Measurements from ENCODE around the gene VCX2. TPM values are rescaled to one million over a fixed set of nuclear protein-coding genes. Genes with fewer than 3 reads are reported as not detected.
"Not testable (repeated sequence)": the region's sequence is repeated elsewhere in the genome, so short reads cannot be mapped to it uniquely, and the experiment has no call there.

Gene VCX2
- total and polyA plus RNA-seq, 3 donors from 2014 or later = 13.9 to 57.7 (median 32.2) TPM

DNA sequence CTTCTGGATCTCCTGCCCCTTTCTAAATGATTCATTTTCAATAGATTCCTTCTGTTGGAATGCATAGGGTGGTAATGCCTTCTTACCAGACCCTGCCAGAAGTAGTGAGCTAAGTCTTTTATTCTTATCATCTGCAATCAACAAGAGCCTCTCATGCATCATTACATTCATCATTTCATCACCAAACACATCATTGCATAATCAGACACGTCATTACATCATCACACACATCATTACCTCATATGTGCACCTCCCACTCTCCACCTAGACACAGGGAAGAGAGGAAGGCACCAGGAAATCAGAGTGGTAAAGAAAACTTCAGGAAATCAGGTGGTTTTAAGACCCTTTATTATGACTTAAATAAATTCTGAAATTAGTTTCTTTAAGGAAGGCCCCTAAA is 45.0 kb downstream of the VCX2 start:
- no peak overlapping the region for H3K27ac ChIP-seq
- H3K4me1 ChIP-seq = no peaks in the 10 kb centered on the region
- no peaks in the 10 kb centered on the region for H3K36me3 ChIP-seq (ENCODE audit: low read depth, missing control alignments)
- H3K9me3 ChIP-seq = no peaks in the 10 kb centered on the region
- H3K27me3 ChIP-seq = no peaks in the 10 kb centered on the region
- intact Hi-C loops (cut with DNase I; ENCODE audit: low total_unique reads) = no loop called here
- H3K4me3 ChIP-seq = no peak overlapping the region
- 89 to 100% methylated on average over 1 of the region's 1 CpG for WGBS, 2 donors
- DNase-seq = no peak
- TF ChIP-seq POLR2A (IDR thresholded peaks at IDR 0.05) = no peak
- TF ChIP-seq, protein P1, sequence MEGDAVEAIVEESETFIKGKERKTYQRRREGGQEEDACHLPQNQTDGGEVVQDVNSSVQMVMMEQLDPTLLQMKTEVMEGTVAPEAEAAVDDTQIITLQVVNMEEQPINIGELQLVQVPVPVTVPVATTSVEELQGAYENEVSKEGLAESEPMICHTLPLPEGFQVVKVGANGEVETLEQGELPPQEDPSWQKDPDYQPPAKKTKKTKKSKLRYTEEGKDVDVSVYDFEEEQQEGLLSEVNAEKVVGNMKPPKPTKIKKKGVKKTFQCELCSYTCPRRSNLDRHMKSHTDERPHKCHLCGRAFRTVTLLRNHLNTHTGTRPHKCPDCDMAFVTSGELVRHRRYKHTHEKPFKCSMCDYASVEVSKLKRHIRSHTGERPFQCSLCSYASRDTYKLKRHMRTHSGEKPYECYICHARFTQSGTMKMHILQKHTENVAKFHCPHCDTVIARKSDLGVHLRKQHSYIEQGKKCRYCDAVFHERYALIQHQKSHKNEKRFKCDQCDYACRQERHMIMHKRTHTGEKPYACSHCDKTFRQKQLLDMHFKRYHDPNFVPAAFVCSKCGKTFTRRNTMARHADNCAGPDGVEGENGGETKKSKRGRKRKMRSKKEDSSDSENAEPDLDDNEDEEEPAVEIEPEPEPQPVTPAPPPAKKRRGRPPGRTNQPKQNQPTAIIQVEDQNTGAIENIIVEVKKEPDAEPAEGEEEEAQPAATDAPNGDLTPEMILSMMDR (IDR thresholded peaks at IDR 0.05) = no peak

DNA sequence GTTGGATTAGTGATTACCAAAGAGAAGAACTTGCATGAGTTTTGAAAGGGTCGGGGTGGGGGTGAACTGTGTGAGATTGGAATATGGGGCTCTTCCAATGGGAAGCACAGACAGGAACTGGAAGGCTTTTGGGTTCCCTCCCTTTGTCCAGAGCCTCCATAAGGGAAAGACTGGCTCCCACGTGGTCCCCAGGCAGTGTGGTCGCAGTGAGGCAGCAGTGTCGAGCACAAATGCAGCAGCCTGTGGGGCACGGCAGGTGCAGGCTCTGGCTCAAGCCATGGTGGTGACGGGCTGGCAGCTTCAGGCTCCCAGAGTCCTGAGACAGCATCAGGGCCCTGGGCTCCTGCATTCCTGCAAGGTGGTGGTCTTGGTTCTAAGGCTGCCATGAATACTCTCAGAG is 45.5 kb downstream of the VCX2 start:
- H3K4me3 ChIP-seq = no peak overlapping the region
- no peaks in the 10 kb centered on the region for H3K27me3 ChIP-seq
- no peaks in the 10 kb centered on the region for H3K9me3 ChIP-seq
- 80 to 92% methylated on average over 3 to 6 of the region's 6 CpGs for WGBS, 2 donors
- TF ChIP-seq POLR2A (IDR thresholded peaks at IDR 0.05) = no peak
- TF ChIP-seq, protein P1 (IDR thresholded peaks at IDR 0.05) = no peak
- no peak overlapping the region for H3K27ac ChIP-seq
- H3K36me3 ChIP-seq (ENCODE audit: low read depth, missing control alignments) = no peaks in the 10 kb centered on the region
- intact Hi-C loops (cut with DNase I; ENCODE audit: low total_unique reads) = no loop called here
- no peak for DNase-seq
- no peaks in the 10 kb centered on the region for H3K4me1 ChIP-seq

DNA sequence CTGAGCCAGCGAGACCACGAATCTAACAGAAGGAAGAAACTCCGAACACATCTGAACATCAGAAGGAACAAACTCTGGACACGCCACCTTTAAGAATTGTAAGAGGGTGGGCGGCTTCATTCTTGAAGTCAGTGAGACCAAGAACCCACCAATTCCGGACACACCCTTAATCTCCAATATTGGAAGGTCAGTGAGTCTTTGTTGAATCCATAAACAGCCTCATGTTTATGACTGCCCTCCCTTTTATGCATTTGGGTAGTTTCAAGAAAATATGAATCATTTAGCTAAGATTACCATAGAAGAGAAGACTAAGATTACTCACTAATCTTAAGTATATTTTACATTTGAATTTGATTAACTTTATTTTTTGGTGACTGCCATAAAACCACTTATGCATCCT is 48.5 kb downstream of the VCX2 start:
- no peaks in the 10 kb centered on the region for H3K36me3 ChIP-seq (ENCODE audit: low read depth, missing control alignments)
- H3K4me1 ChIP-seq = no peaks in the 10 kb centered on the region
- intact Hi-C loops (cut with DNase I; ENCODE audit: low total_unique reads) = no loop called here
- no peaks in the 10 kb centered on the region for H3K9me3 ChIP-seq
- H3K4me3 ChIP-seq = no peak overlapping the region
- H3K27me3 ChIP-seq = no peaks in the 10 kb centered on the region
- no peak overlapping the region for H3K27ac ChIP-seq
- no peak for DNase-seq
- 92 to 93% methylated on average over 6 of the region's 6 CpGs for WGBS, 2 donors
- TF ChIP-seq, protein P1 (IDR thresholded peaks at IDR 0.05) = no peak
- TF ChIP-seq POLR2A (IDR thresholded peaks at IDR 0.05) = no peak

DNA sequence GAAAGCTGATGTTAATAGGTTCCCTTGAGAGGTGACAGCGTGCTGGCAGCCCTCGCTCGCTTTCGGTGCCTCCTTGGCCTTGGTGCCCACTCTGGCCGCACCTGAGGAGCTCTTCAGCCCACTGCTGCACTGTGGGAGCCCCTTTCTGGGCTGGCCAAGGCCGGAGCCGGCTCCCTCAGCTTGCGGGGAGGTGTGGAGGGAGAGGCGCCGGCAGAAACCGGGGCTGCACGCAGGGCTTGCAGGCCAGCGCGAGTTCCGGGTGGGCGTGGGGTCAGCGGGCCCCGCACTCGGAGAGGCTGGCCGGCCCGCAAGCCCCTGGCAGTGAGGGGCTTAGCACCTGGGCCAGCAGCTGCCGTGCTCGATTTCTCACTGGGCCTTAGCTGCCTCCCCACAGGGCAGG is 49.7 kb downstream of the VCX2 start:
- H3K9me3 ChIP-seq; H3K4me1 ChIP-seq; H3K27me3 ChIP-seq; H3K27ac ChIP-seq; H3K36me3 ChIP-seq (ENCODE audit: low read depth, missing control alignments); DNase-seq; intact Hi-C loops (cut with DNase I; ENCODE audit: low total_unique reads); H3K4me3 ChIP-seq: not testable (repeated sequence)
- 93 to 100% methylated on average over 6 to 10 of the region's 23 CpGs for WGBS, 2 donors

MicroRNAs within 50 kb of the gene (microRNA counts, 767-probe panel; counts per million panel counts)
- microRNA hsa-miR-651 = 0 to 152 counts per million in 2 donors

Small RNAs within 50 kb of the gene (microRNA-seq; reads per million reads assigned to microRNA genes)
- 12.4 to 16.7 reads per million in 2 donors for gene MIR651 (ENCODE audit: borderline number of aligned reads in 2 of 2, borderline replicate concordance in 1 of 2)

Small RNAs within 50 kb of the gene (small RNA-seq; reads per million reads assigned to genes)
- 0 to 0.09 reads per million in 2 donors for gene MIR651

Other genes with a start within 250 kb of the VCX2 start
- gene PNPLA4, start 243.9 kb downstream of the VCX2 start, total RNA-seq = 10 to 100 TPM; 20.6 to 31.7 TPM
- gene PNPLA4, start 243.9 kb downstream of the VCX2 start, polyA plus RNA-seq (ENCODE audit: insufficient read depth, low read depth, low replicate concordance) = 16.6 TPM

Data from testis (tissue), 3 donors.